GM19351 (cell line): ENCODE measurements around the gene SYK.

Experiments used
- ATAC-seq: cut with Tn5 transposase; IDR thresholded peaks from one replicate; pipeline ENCODE4 v1.9.1; 2021; ENCODE audit warnings: mild to moderate bottlenecking, moderate library complexity; ENCODE audit not compliant: unreplicated experiment

The SYK gene

GRCh38 chr9:90821697-90822096 lies 20.1 kb downstream of the SYK start:
- ATAC-seq, result no peak

GRCh38 chr9:90822866-90823265 lies 21.2 kb downstream of the SYK start:
- ATAC-seq, result no peak

- ATAC-seq, result no peak
These were observed 24.0 kb downstream of the SYK start for GRCh38 chr9:90825586-90825985.

- no peak for ATAC-seq
These were observed 24.9 kb downstream of the SYK start for GRCh38 chr9:90826326-90827020.

- peak; percentile 63 for ATAC-seq
These were observed 25.7 kb downstream of the SYK start for GRCh38 chr9:90827181-90827871.

- no peak for ATAC-seq
These were observed 28.4 kb downstream of the SYK start for GRCh38 chr9:90830051-90830450.

GRCh38 chr9:90830977-90831376 lies 29.4 kb downstream of the SYK start:
- peak; percentile 33 for ATAC-seq

- ATAC-seq, result no peak
These were observed 30.6 kb downstream of the SYK start for GRCh38 chr9:90832261-90832660.

- ATAC-seq, result no peak
These were observed 33.4 kb downstream of the SYK start for GRCh38 chr9:90834828-90835595.

GRCh38 chr9:90836411-90837080 lies 34.9 kb downstream of the SYK start:
- no peak for ATAC-seq

- no peak for ATAC-seq
These were observed 36.5 kb downstream of the SYK start for GRCh38 chr9:90838098-90838497.

- no peak for ATAC-seq
These were observed 37.0 kb downstream of the SYK start for GRCh38 chr9:90838581-90839154.

GRCh38 chr9:90839183-90839728 lies 37.6 kb downstream of the SYK start:
- no peak for ATAC-seq

- no peak for ATAC-seq
These were observed 39.1 kb downstream of the SYK start for GRCh38 chr9:90840696-90841095.

GRCh38 chr9:90841213-90841612 lies 39.6 kb downstream of the SYK start:
- ATAC-seq, result no peak

- ATAC-seq, result no peak
These were observed 40.0 kb downstream of the SYK start for GRCh38 chr9:90841615-90842014.

GRCh38 chr9:90842176-90842777 lies 40.7 kb downstream of the SYK start:
- no peak for ATAC-seq

- no peak for ATAC-seq
These were observed 41.4 kb downstream of the SYK start for GRCh38 chr9:90842996-90843395.

GRCh38 chr9:90843525-90843924 lies 41.9 kb downstream of the SYK start:
- no peak for ATAC-seq

- ATAC-seq, result no peak
These were observed 42.7 kb downstream of the SYK start for GRCh38 chr9:90844326-90844725.
